Omental fat pad (tissue), 4 donors: ENCODE measurements around the gene AK8. TPM values are rescaled to one million over a fixed set of nuclear protein-coding genes. Genes with fewer than 3 reads are reported as not detected.

ENCODE experiments used
- ATAC-seq: fragments of 150-250 bp; one replicate; pipeline ENCODE4 v1.9.1; 2016; ENCODE audit warnings: mild to moderate bottlenecking, moderate library complexity; ENCODE audit not compliant: low FRiP score
- DNase-seq: peaks from one replicate; pipeline ENCODE4 v3.0.0-alpha.2; 2019; ENCODE audit warnings: low spot score
- CTCF ChIP-seq, 3 donors: fragments of 450-650 bp; IDR thresholded peaks; one replicate each; pipeline ENCODE4 v1.5.1; 2016 to 2017; ENCODE audit warnings: antibody characterized with exemption in 3 of 3, mild to moderate bottlenecking in 3 of 3, moderate library complexity in 2 of 3
- total RNA-seq, 4 donors: library from RNA; depleted of rRNA; stranded (reverse); fragments of >200 nt; gene quantifications; one replicate each; pipeline ENCODE4 v1.1.0, GENCODE V29; 2016

AK8 gene
- total RNA-seq, 4 donors from 2014 or later, result 1.0 to 1.3 (median 1.3) TPM; not detected in 1

GRCh38 chr9:132873403-132873802 lies 4.7 kb downstream of the AK8 start:
- TF ChIP-seq CTCF (IDR thresholded peaks at IDR 0.05), result no peak
- DNase-seq (no peak), ATAC-seq (no peak)

- TF ChIP-seq CTCF (IDR thresholded peaks at IDR 0.05), result no peak
- ATAC-seq, result no peak
- no peak for DNase-seq
These were observed 8.8 kb downstream of the AK8 start for GRCh38 chr9:132869266-132869665.

GRCh38 chr9:132866898-132867297 lies 11.2 kb downstream of the AK8 start:
- no peak for TF ChIP-seq CTCF (IDR thresholded peaks at IDR 0.05)
- no peak for DNase-seq
- no peak for ATAC-seq

- no peak for ATAC-seq
- no peak for DNase-seq
- TF ChIP-seq CTCF (IDR thresholded peaks at IDR 0.05), result no peak
These were observed 13.4 kb downstream of the AK8 start for GRCh38 chr9:132864691-132865090.

GRCh38 chr9:132864277-132864676 lies 13.8 kb downstream of the AK8 start:
- ATAC-seq, result no peak
- DNase-seq, result no peak
- no peak for TF ChIP-seq CTCF (IDR thresholded peaks at IDR 0.05)

- ATAC-seq (no peak), DNase-seq (no peak)
- no peak for TF ChIP-seq CTCF (IDR thresholded peaks at IDR 0.05)
These were observed 15.0 kb downstream of the AK8 start for GRCh38 chr9:132863096-132863495.

- ATAC-seq, result no peak
- DNase-seq, result no peak
- TF ChIP-seq CTCF (IDR thresholded peaks at IDR 0.05), result no peak
These were observed 15.6 kb downstream of the AK8 start for GRCh38 chr9:132862533-132862932.
